Adipose tissue (tissue), 3 donors: ENCODE measurements around the gene PAX8. TPM values are rescaled to one million over a fixed set of nuclear protein-coding genes. Genes with fewer than 3 reads are reported as not detected.

Experiments
- H3K27ac ChIP-seq: one replicate; pipeline ENCODE4 v1.5.1; 2013; ENCODE audit warnings: low read depth, low read length
- WGBS, 3 donors: extraction: QIAGEN DNeasy Blood & Tissue Kit; methylation state at CpG; one replicate each; pipeline ENCODE4 v1.1.7; 2013; 5-methylcytosine and 5-hydroxymethylcytosine counted together
- polyA plus RNA-seq, 3 donors: library from polyadenylated mRNA; stranded (reverse); fragments of 200-250 nt; gene quantifications; one replicate each; pipeline ENCODE4 v1.2.3, GENCODE V29; 2013
- donor health status: healthy with polysubstance abuse.
- donor health status: Bipolar disorder and iron deficiency.
- donor health status: healthy.

PAX8 gene
- polyA plus RNA-seq, 3 donors = 0.07 to 19.0 (median 0.22) TPM

DNA sequence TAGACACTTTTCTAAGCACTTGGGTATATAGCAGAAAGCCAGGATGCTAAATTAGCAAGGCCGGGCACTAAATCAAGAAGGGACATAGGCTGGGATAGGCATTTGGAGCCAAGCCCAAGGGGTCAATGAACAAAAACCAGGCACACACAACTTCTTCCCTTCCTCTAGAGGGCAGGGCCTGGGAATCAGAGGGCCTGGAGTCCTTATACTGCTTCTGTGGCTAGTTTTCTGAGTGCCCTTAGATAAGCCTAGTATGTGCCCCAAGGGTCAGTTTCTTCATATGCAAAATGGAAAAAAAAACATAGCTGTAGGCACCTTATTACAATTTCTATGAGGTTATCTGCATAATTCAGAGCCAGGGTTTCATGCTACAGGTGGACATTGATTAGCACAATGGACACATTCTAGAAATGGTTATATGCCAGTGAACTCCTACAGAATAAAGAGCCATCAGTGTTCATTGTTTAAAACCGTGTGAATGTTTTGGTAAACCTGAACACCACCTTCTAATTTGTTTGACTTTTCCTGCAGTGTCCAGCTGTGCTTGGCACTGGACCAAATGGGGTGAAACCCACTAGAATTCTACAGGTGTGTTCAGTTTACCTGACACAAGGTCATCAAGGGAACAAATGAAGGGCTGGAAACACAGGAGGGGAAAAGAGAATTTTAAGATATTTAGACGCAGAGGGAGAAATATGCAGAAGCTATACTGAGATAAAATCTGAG, 49.6 kb downstream of the PAX8 start:
- H3K27ac ChIP-seq = no peak overlapping the region
- WGBS, 3 donors = 39 to 84% (median 69%) methylated on average over 3 of the region's 3 CpGs

DNA sequence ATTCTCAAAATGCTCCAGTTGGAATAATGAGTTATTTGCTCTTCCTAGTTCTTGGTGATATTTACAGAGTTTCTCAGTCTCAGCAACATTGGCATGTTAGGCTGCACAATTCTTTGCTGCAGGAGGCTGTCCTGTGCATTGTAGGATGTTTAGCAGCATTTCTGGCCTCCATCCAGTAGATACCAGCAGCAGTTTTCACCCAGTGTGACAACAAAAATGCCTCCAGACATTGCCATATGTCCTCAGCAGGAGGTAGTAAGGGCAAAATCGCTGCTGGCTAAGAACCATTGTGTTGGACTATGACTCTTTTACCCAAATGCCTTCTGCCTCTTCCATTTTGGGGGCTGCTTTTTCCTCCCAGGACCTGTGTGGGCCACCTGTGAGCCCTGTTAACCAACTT, 50.4 kb downstream of the PAX8 start:
- no peak overlapping the region for H3K27ac ChIP-seq
- WGBS, 3 donors = 86 to 93% (median 89%) methylated on average over 1 of the region's 1 CpG

DNA sequence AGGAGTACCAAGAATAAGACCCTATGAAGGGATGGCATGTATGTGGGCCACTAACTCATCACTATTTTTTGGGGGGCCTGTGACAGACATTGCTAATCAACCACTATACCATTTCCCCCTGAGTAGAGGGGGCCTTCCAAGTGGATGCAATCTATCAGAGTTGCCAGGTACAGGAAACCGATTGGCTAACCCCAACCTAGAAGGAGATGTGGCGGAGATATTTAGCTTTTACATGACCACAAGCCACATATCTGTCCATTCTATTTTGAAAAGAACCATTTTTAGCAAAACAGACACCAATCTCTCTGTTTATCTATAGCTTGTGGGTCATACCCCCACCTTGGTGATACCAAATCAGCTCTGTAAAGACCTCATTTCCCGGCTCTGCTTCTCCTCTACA, 51.0 kb downstream of the PAX8 start:
- no peak overlapping the region for H3K27ac ChIP-seq
- 62 to 97% (median 69%) methylated on average over 3 of the region's 3 CpGs for WGBS, 3 donors

DNA sequence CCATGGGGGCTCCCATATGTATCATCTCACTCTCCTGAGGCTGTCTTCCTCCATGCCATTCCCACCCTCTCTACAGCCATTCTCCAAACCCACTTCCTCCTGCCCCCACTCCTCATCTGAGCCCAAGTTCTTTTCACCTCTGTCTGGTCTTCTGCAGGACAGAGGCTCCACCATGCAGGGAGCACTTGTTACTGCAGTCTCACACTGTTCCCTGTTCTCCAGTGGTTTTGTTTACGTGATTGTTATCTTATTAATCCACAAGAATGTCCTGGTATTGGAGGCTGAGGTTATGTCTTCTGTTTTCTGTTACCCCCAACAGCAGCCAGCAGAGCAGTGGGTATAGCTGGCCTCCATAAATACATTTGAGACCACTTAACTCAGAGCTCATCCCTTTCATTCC, 51.4 kb downstream of the PAX8 start:
- H3K27ac ChIP-seq = no peak overlapping the region
- 79 to 87% (median 82%) methylated on average over 1 of the region's 1 CpG for WGBS, 3 donors

DNA sequence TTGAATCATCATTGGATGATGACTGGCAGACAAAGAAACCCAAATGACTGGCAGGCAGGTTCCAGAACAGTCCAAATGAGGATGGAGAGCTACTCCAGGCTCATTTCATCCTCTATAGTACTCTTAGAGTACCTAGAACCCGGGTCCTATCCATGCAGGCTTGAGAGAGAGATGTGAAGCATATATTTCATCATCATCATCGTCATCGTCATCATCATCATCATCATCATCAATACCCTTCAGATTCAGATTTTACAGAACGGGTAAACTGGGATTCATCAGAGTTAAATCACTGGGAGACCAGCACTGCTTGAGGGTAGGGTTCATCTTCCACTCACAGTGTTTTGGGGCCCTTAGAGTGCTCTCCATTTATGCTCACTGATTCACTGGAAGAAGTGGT, 52.3 kb downstream of the PAX8 start:
- 71 to 97% (median 78%) methylated on average over 4 of the region's 4 CpGs for WGBS, 3 donors
- no peak overlapping the region for H3K27ac ChIP-seq

DNA sequence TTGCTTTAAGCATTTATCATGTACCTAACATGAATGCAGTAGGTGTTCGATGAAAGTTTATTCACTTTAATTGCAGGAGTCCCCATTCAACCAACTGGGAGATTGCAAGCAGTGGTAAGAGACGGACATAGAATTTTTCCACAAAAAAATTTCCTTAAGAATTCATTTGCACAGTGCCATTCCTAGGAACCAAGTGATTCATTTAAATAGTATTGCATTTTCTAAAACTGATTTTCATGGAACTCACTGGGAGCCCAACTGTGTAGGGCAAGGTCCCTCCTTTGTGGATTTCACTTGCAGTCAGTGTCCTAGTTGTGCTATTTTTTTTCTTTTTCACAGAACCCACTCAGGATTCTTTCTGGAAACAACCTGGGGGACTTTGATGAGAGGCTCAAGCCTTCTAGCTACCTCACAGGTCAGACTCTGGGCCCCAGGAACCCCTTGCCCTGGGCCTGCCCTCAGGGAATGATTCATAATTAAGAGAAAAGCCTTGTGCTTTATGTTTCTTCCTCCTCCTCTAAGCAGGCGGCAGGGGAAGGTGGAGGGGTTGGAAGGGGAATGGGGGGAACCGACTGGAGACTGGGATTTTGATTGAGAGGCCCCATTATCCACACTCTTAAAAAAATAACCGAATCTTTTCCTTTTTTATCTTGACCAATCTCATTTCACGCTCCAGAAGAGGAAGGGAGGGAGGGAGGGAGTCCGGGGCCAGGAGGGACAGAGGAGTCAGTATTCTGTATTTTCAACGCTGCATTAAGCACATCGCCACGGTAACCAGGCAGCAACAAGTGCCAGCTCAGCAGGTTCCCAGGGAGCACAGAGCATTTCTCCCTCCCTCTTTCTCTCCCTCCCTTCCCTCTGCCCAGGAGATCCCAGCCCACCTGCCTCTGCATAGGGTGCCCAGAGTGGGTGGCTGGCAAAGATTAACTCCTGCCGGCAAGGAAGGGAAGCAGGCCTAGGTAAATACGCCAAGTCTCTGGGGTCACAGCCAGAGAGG, 53.2 kb downstream of the PAX8 start:
- 47 to 60% (median 56%) methylated on average over 12 of the region's 12 CpGs for WGBS, 3 donors
- H3K27ac ChIP-seq = no peak overlapping the region

DNA sequence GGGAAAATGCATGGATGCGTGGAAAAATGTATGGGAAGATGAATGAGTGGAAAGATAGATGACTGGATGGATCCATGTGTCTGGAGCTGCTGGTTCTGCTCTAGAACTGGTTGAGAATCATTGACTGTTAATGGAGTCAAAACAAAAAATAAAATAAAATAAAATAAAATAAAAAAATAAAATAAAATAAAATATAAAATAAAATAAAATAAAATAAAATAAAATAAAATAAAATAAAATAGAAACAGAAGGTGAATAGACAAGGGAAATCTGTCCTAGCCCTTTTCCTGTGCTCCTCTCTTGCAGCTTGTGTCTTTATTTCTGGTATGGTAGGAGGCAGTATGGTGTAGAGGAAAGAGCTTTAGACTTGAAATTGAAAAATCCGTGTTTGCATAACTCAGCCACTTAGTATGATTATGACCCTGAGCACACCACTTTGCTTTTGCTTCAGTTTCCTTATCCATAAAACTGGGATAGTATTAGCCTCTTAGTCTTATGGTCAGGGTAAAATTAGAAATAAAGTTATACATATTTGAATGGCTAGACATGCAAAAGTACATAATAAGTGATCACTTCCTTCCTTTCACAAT, 54.0 kb downstream of the PAX8 start:
- 63 to 86% (median 66%) methylated on average over 2 of the region's 2 CpGs for WGBS, 3 donors
- no peak overlapping the region for H3K27ac ChIP-seq

DNA sequence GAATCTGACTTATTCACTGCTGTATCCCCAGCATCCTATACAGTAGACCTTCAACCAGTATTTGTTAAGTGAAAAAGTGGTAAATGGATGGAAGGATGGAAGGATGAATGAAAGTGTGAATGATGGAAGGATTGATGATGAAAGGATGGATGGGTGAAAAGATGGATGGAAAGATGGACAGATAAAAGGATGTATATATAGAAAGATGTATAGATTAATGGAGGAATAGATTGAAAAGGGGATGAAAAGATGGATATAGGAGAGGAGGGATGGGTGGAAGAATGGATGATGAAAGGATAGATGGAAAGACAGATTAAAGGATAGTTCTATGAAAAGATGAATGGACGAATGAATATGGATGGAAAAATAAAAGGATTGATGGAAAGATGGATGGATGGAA, 54.9 kb downstream of the PAX8 start:
- WGBS, 3 donors = 86 to 92% (median 89%) methylated on average over 1 of the region's 1 CpG
- no peak overlapping the region for H3K27ac ChIP-seq

DNA sequence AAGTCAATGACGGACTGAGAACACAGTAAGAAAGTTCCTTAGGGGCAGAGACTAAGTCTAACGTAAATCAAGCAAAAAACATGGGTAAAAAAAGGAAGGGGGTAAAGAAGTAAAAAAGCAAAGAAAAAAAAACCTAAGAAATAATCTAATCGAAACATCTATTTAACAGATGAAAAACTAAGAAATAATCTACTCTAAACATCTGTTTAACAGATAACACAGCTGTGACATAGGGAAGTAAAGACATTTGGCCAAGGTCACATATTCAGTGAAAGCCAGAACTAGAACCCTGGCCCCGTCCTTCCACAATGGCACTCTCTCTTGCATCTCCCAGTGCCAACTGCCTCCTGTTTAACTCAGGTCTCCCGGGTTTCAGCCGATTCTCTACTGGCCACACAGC, 56.9 kb downstream of the PAX8 start:
- WGBS, 3 donors = 66 to 74% (median 74%) methylated on average over 6 of the region's 6 CpGs

DNA sequence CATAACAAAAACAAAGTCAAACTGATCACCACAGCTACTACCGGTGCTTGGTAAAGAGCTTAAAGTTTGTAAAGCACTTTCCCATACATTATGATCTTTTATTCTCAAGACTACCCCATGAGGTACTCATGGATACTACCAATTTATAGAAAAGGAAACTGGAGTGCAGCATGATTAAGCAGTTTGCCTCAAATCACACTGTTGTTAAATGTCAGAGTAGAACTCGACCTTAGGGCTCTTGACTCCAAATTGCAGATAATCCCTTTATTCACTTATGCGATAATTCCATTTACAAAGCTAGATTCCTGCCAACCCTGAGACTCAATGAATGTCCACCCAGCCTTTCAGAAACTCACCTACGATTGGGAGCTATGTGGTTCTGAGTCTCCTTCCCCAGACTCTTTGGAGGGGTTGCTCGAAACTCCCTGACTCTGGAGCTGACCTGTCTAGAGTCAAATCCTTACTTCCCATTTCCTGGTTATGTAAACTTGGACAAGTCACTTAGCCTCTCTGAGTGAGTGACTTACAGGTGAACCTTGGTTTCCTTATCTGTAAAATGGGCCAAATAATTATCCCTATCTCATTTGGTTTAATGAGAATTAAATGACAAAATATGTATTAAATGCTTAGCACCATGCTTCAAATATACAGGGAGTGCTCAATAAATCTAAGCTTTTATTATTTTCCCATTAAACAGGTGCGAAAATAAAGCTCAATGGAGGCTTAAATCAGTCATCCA, 57.6 kb downstream of the PAX8 start:
- 82 to 86% (median 85%) methylated on average over 6 of the region's 6 CpGs for WGBS, 3 donors
- H3K27ac ChIP-seq = no peak overlapping the region

More for the DNA sequence above, 56.9 kb downstream of the PAX8 start:
- no peak overlapping the region for H3K27ac ChIP-seq

DNA sequence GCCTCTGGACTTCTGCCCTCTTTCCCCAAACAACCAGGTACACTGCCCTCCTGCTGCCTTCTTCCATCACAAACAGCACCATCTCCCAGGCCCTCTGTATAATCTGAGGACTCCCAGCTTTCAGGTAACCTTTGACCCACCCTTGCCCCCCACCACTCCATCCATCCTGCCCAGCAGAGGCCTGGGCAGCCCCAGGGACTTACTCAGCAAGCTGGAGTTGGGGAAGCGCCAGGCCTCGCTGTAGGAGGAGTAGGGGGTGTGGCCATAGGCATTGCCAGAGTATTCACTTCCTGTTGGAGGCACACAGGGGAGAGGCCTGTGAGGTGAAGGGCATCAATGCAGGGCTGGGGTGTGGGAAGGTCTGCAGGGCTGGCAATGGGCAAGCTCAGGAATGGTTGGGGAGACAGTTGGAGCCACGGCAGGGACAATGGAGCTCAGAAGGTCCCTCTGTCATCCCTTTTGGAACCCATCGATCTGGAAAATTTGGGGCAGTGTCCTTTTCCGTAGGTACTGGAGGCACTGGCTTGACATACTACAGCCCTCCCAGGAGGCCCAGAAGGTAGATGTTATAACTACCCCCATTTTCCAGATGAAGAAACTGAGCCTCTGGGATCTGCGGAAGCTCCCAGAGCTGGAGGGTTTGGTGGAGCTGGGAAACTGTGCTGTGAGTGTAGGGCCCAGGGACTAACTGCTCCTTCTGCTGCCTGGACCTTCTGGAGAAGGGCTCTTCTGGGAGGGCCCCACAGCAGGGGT, 58.7 kb downstream of the PAX8 start:
- H3K27ac ChIP-seq = no peak overlapping the region
- 52 to 82% (median 70%) methylated on average over 6 of the region's 6 CpGs for WGBS, 3 donors

DNA sequence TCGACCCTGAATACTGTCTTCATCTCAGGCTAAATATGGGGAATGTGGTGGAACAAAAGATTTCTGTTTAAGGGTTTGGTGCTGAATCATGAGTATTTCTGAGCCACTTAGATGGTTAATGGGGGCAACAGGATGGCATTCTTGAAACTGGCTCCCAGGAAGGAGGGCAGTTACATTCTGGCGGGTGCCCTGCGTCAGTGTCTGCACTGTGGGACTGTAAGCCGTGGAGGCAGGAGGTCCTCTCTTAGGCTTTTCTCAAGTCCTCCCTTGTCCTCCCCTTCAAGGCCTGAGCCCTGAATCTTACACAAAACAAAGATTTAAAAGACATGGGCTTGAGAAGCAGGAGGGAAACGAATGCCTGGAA, 59.2 kb downstream of the PAX8 start:
- WGBS, 3 donors = 79 to 82% (median 81%) methylated on average over 5 of the region's 5 CpGs
- no peak overlapping the region for H3K27ac ChIP-seq

DNA sequence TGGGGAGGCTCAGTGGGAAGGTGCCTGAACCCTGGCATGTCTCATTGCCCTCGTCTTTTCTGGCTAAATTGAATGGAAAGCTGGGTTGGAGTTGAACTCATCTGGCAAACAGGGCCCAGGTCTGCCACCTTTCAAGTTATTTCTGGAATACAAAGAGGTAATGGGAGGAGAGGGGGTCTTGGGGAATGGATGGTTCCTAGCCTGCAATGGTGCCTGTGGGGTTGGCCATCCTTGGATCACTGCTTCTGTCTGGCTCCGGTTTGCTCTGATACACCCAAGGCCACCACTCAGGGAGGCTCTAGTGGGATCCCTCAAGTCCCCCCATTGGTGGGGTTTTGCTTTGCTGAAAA, 59.7 kb downstream of the PAX8 start:
- 85 to 98% (median 92%) methylated on average over 2 of the region's 2 CpGs for WGBS, 3 donors
- no peak overlapping the region for H3K27ac ChIP-seq

DNA sequence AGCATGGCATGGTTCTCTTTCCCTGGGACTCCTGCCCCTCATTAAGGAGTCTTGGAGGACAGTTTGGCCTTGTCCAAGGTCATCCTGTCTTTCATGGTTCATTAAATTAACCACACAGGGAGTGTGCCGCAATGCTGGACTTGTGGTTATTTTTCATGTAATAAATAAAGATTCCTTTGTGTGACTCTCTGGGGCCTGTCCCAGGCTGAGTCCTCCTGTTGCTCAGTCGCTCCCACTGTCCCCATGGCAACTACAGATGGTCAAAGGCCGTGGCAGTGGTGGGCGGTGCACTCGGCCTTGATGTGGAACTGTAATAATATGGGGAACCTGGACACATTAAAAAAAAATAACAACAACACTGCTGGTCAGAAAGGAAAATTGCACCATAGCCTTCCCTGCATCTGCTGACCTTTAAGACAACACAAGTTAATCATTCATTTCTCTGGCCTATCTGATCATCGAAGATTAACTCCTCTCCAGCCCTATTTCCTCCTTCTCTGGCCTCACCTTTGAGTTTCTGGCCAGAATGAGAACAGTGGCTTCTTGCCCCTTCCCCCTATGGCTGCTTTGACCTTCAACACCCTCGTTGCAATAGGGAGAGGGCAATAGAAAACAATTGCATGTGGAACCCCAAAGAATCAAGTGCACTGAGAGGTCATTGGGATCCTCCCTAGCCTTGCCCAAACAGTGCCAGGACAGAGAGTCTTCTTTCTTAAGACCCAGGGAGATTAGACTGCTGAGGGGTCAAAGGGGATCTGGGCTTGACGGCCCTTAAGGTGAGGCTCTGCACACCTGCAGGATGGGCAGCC, 60.2 kb downstream of the PAX8 start:
- no peak overlapping the region for H3K27ac ChIP-seq
- 59 to 67% (median 62%) methylated on average over 8 of the region's 8 CpGs for WGBS, 3 donors

DNA sequence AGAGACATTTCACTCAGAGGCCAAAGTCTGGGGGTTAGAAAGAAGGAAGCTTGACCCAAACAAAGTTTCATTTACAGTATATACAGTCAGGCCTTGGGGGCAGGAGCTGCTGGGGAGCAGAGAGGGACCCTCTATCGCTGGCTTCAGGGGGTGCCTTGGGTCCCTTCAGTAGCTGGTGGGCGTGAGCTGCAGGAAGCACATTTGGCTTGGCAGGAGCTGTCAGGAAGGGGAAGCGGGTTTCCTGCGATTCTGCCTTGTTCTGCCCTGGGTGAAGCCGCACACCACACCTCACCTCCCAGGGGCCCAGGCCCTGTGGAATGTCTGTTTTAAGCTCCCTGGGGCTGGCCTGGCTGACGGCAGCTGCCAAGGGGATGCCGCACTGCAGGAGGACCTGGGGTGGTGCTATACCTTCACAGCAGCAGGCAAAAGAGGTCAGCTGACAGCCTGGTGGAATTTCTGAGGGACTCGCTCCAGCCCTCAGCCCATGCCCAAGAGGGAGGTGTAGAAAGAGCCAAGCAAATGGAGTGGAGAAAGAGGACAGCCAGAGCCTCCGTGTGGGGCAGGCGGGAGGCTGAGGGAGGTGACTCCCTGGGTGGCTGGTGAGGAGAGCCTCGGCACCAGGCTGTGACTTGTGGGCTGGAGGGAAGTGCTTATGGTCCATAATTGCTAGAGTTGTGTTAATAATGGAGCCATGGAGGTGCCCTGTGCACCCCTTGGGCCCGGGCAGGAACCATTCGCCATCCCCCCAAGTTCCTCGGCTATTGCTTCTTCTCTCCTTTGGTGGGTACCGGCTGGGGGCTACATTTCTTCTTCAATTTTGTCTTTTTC, 61.1 kb downstream of the PAX8 start:
- WGBS, 3 donors = 58 to 72% (median 59%) methylated on average over 14 to 15 of the region's 15 CpGs
- no peak overlapping the region for H3K27ac ChIP-seq

DNA sequence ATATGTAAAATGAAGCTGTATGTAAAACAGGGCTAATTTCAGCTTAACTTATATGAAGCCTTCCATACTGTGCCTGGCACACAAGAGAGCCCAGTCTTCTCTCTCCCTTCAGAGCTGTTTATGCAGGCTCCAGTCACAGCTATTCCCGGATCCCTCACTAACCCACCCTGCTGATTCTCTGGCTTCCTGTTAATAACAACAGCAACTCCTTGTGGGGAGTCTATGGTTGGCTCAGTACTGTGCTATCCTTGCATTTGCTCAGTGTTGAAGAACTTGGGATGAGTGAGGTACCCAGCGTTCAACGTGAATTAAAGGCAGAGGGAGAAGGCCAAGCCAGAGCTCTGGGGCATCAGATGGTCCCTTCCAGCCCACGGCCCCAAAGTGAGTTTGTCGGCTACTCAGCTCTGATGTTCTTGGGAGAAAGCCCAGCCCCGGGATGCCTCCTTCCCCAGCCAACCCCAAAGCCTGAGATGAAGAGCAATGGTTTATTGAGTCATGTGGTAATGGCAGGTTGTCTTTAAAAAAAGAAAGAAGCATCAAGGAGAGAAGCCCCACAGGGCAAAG, 61.7 kb downstream of the PAX8 start:
- WGBS, 3 donors = 55 to 80% (median 60%) methylated on average over 6 of the region's 6 CpGs
- H3K27ac ChIP-seq = no peak overlapping the region
